ENCODE results near the gene ZNRF2.

The ZNRF2 gene

GRCh38 chr7:30395676-30396075, 111.3 kb downstream of the ZNRF2 start:
- Histone ChIP-seq H3K4ac (ENCODE audit: low read length) (no peak overlapping the region), H2BK120ac (ENCODE audit: low read depth, low read length) (no peak overlapping the region), H2AK5ac (ENCODE audit: low read depth, low read length) (no peak overlapping the region), H3K4me2 (ENCODE audit: insufficient read depth, low read length, poor library complexity, severe bottlenecking) (no peak overlapping the region), H2BK12ac (ENCODE audit: low read length) (no peak overlapping the region), H2AFZ (ENCODE audit: low read length) (no peak overlapping the region), H3K18ac (ENCODE audit: low read length) (no peak overlapping the region), H3K36me3 (replicated peaks in 1 of 2; ENCODE audit: control insufficient read depth in 2 of 2, insufficient read depth in 2 of 2, low read length in 2 of 2) (no peaks in the 10 kb centered on the region), H2BK5ac (ENCODE audit: low read length) (no peak overlapping the region), H4K8ac (ENCODE audit: low read depth, low read length) (no peak overlapping the region), H3K79me1 (ENCODE audit: low read depth, low read length) (no peaks in the 10 kb centered on the region), H2BK15ac (ENCODE audit: low read length) (no peak overlapping the region), H4K91ac (ENCODE audit: low read depth, low read length, poor library complexity) (no peak overlapping the region), H3K14ac (ENCODE audit: low read length) (no peak overlapping the region), H3K27ac (replicated peaks; ENCODE audit: low read length) (no peak overlapping the region), H3K4me3 (ENCODE audit: low read length in 2 of 2) (no peak overlapping the region), H3K27me3 (ENCODE audit: control insufficient read depth in 3 of 3, insufficient read depth in 3 of 3, low read depth in 1 of 3, low read length in 3 of 3) (no peaks in the 10 kb centered on the region), H3K23ac (ENCODE audit: low read depth, low read length, poor library complexity) (no peak overlapping the region), H3K9me3 (replicated peaks in 1 of 2; ENCODE audit: control insufficient read depth in 2 of 2, insufficient read depth in 1 of 2, low read depth in 1 of 2, low read length in 2 of 2) (no peaks in the 10 kb centered on the region), H3K4me1 (ENCODE audit: control insufficient read depth in 2 of 2, insufficient read depth in 1 of 2, low read depth in 1 of 2, low read length in 2 of 2) (no peaks in the 10 kb centered on the region), H3K9ac (ENCODE audit: low read depth, low read length, poor library complexity) (no peak overlapping the region)
- no CpG with 5 or more reads among the region's 4 CpGs for WGBS, 2 donors (ENCODE audit: extremely low coverage in 2 of 2, insufficient read length in 2 of 2, insufficient replicate concordance in 1 of 2)
- no peak for DNase-seq (ENCODE audit: low spot score)

- H2BK120ac ChIP-seq (ENCODE audit: low read depth, low read length), result no peak overlapping the region
- no peak overlapping the region for H2AK5ac ChIP-seq (ENCODE audit: low read depth, low read length)
- no peak overlapping the region for H2AFZ ChIP-seq (ENCODE audit: low read length)
- no peak overlapping the region for H3K23ac ChIP-seq (ENCODE audit: low read depth, low read length, poor library complexity)
- H3K36me3 ChIP-seq (replicated peaks in 1 of 2; ENCODE audit: control insufficient read depth in 2 of 2, insufficient read depth in 2 of 2, low read length in 2 of 2), result no peaks in the 10 kb centered on the region
- no peak overlapping the region for H4K91ac ChIP-seq (ENCODE audit: low read depth, low read length, poor library complexity)
- no peak overlapping the region for H3K4ac ChIP-seq (ENCODE audit: low read length)
- H3K14ac ChIP-seq (ENCODE audit: low read length), result no peak overlapping the region
- no peak overlapping the region for H3K4me3 ChIP-seq (ENCODE audit: low read length in 2 of 2)
- WGBS, 2 donors (ENCODE audit: extremely low coverage in 2 of 2, insufficient read length in 2 of 2, insufficient replicate concordance in 1 of 2), result no CpG with 5 or more reads among the region's 7 CpGs
- no peak overlapping the region for H2BK5ac ChIP-seq (ENCODE audit: low read length)
- no peak overlapping the region for H4K8ac ChIP-seq (ENCODE audit: low read depth, low read length)
- no peak overlapping the region for H3K9ac ChIP-seq (ENCODE audit: low read depth, low read length, poor library complexity)
- H2BK12ac ChIP-seq (ENCODE audit: low read length), result no peak overlapping the region
- H3K27me3 ChIP-seq (ENCODE audit: control insufficient read depth in 3 of 3, insufficient read depth in 3 of 3, low read depth in 1 of 3, low read length in 3 of 3), result no peaks in the 10 kb centered on the region
- H3K18ac ChIP-seq (ENCODE audit: low read length), result no peak overlapping the region
- H3K9me3 ChIP-seq (replicated peaks in 1 of 2; ENCODE audit: control insufficient read depth in 2 of 2, insufficient read depth in 1 of 2, low read depth in 1 of 2, low read length in 2 of 2), result no peaks in the 10 kb centered on the region
- DNase-seq (ENCODE audit: low spot score), result no peak
- no peaks in the 10 kb centered on the region for H3K79me1 ChIP-seq (ENCODE audit: low read depth, low read length)
- H3K4me1 ChIP-seq (ENCODE audit: control insufficient read depth in 2 of 2, insufficient read depth in 1 of 2, low read depth in 1 of 2, low read length in 2 of 2), result no peaks in the 10 kb centered on the region
- H2BK15ac ChIP-seq (ENCODE audit: low read length), result no peak overlapping the region
- no peak overlapping the region for H3K27ac ChIP-seq (replicated peaks; ENCODE audit: low read length)
- no peak overlapping the region for H3K4me2 ChIP-seq (ENCODE audit: insufficient read depth, low read length, poor library complexity, severe bottlenecking)
Measured at GRCh38 chr7:30396389-30396788, 112.0 kb downstream of the ZNRF2 start.

- Histone ChIP-seq H2AFZ (ENCODE audit: low read length) (no peak overlapping the region), H3K4me3 (ENCODE audit: low read length in 2 of 2) (no peak overlapping the region), H3K4ac (ENCODE audit: low read length) (no peak overlapping the region), H3K79me1 (ENCODE audit: low read depth, low read length) (no peaks in the 10 kb centered on the region), H2BK15ac (ENCODE audit: low read length) (no peak overlapping the region), H3K4me2 (ENCODE audit: insufficient read depth, low read length, poor library complexity, severe bottlenecking) (no peak overlapping the region), H2BK120ac (ENCODE audit: low read depth, low read length) (no peak overlapping the region), H3K27ac (replicated peaks; ENCODE audit: low read length) (no peak overlapping the region), H3K27me3 (ENCODE audit: control insufficient read depth in 3 of 3, insufficient read depth in 3 of 3, low read depth in 1 of 3, low read length in 3 of 3) (no peaks in the 10 kb centered on the region), H4K91ac (ENCODE audit: low read depth, low read length, poor library complexity) (no peak overlapping the region), H3K9ac (ENCODE audit: low read depth, low read length, poor library complexity) (no peak overlapping the region), H3K23ac (ENCODE audit: low read depth, low read length, poor library complexity) (no peak overlapping the region), H2BK5ac (ENCODE audit: low read length) (no peak overlapping the region), H4K8ac (ENCODE audit: low read depth, low read length) (no peak overlapping the region), H2BK12ac (ENCODE audit: low read length) (no peak overlapping the region), H2AK5ac (ENCODE audit: low read depth, low read length) (no peak overlapping the region), H3K18ac (ENCODE audit: low read length) (no peak overlapping the region), H3K4me1 (ENCODE audit: control insufficient read depth in 2 of 2, insufficient read depth in 1 of 2, low read depth in 1 of 2, low read length in 2 of 2) (no peaks in the 10 kb centered on the region), H3K14ac (ENCODE audit: low read length) (no peak overlapping the region), H3K9me3 (replicated peaks in 1 of 2; ENCODE audit: control insufficient read depth in 2 of 2, insufficient read depth in 1 of 2, low read depth in 1 of 2, low read length in 2 of 2) (peaks cover 0 to 3% of the 10 kb centered on the region in 2 donors), H3K36me3 (replicated peaks in 1 of 2; ENCODE audit: control insufficient read depth in 2 of 2, insufficient read depth in 2 of 2, low read length in 2 of 2) (peaks cover 0 to 2% of the 10 kb centered on the region in 2 donors)
- DNase-seq (ENCODE audit: low spot score), result no peak
- WGBS, 2 donors (ENCODE audit: extremely low coverage in 2 of 2, insufficient read length in 2 of 2, insufficient replicate concordance in 1 of 2), result no CpG with 5 or more reads among the region's 3 CpGs
Measured at GRCh38 chr7:30403477-30403876, 119.1 kb downstream of the ZNRF2 start.

GRCh38 chr7:30405179-30405578, 120.8 kb downstream of the ZNRF2 start:
- no peak overlapping the region for H3K27ac ChIP-seq (replicated peaks; ENCODE audit: low read length)
- H4K91ac ChIP-seq (ENCODE audit: low read depth, low read length, poor library complexity), result no peak overlapping the region
- H4K8ac ChIP-seq (ENCODE audit: low read depth, low read length), result no peak overlapping the region
- no peak overlapping the region for H2AFZ ChIP-seq (ENCODE audit: low read length)
- H2AK5ac ChIP-seq (ENCODE audit: low read depth, low read length), result no peak overlapping the region
- no CpG with 5 or more reads among the region's 2 CpGs for WGBS, 2 donors (ENCODE audit: extremely low coverage in 2 of 2, insufficient read length in 2 of 2, insufficient replicate concordance in 1 of 2)
- no peak overlapping the region for H2BK15ac ChIP-seq (ENCODE audit: low read length)
- H2BK12ac ChIP-seq (ENCODE audit: low read length), result no peak overlapping the region
- no peak overlapping the region for H2BK120ac ChIP-seq (ENCODE audit: low read depth, low read length)
- peaks cover 0 to 3% of the 10 kb centered on the region in 2 donors for H3K9me3 ChIP-seq (replicated peaks in 1 of 2; ENCODE audit: control insufficient read depth in 2 of 2, insufficient read depth in 1 of 2, low read depth in 1 of 2, low read length in 2 of 2)
- no peak overlapping the region for H2BK5ac ChIP-seq (ENCODE audit: low read length)
- no peak overlapping the region for H3K9ac ChIP-seq (ENCODE audit: low read depth, low read length, poor library complexity)
- no peak overlapping the region for H3K18ac ChIP-seq (ENCODE audit: low read length)
- no peaks in the 10 kb centered on the region for H3K27me3 ChIP-seq (ENCODE audit: control insufficient read depth in 3 of 3, insufficient read depth in 3 of 3, low read depth in 1 of 3, low read length in 3 of 3)
- no peak overlapping the region for H3K4me3 ChIP-seq (ENCODE audit: low read length in 2 of 2)
- H3K4ac ChIP-seq (ENCODE audit: low read length), result no peak overlapping the region
- no peak overlapping the region for H3K4me2 ChIP-seq (ENCODE audit: insufficient read depth, low read length, poor library complexity, severe bottlenecking)
- no peak for DNase-seq (ENCODE audit: low spot score)
- no peaks in the 10 kb centered on the region for H3K79me1 ChIP-seq (ENCODE audit: low read depth, low read length)
- H3K36me3 ChIP-seq (replicated peaks in 1 of 2; ENCODE audit: control insufficient read depth in 2 of 2, insufficient read depth in 2 of 2, low read length in 2 of 2), result peaks cover 0 to 2% of the 10 kb centered on the region in 2 donors
- H3K4me1 ChIP-seq (ENCODE audit: control insufficient read depth in 2 of 2, insufficient read depth in 1 of 2, low read depth in 1 of 2, low read length in 2 of 2), result no peaks in the 10 kb centered on the region
- no peak overlapping the region for H3K23ac ChIP-seq (ENCODE audit: low read depth, low read length, poor library complexity)
- no peak overlapping the region for H3K14ac ChIP-seq (ENCODE audit: low read length)
